GM18858 (cell line): ENCODE measurements around the gene RSPH1.

ENCODE experiments used
- ATAC-seq: cut with Tn5 transposase; IDR thresholded peaks from one replicate; pipeline ENCODE4 v1.9.1; 2021; ENCODE audit not compliant: unreplicated experiment

The RSPH1 gene

DNA sequence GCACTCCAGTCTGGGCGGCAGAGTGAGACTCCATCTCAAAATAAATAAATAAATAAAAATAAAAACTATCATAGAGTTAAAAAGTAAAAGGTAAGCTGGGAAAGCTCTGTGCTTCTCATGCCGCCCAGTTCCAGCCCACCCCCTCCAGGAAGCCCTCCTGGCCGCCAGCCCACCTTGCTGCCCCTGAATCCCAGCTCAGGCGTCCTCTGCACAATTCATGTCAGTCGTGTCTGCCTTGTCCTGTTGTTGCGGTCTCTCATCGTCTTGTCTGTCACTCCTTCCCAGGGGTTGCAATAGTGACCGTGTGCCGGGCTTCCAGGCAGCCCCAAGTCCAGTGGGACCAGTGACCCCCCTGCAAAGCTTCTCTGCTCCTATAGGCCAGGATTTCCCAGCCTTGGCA is 44.1 kb downstream of the RSPH1 start:
- no peak for ATAC-seq

DNA sequence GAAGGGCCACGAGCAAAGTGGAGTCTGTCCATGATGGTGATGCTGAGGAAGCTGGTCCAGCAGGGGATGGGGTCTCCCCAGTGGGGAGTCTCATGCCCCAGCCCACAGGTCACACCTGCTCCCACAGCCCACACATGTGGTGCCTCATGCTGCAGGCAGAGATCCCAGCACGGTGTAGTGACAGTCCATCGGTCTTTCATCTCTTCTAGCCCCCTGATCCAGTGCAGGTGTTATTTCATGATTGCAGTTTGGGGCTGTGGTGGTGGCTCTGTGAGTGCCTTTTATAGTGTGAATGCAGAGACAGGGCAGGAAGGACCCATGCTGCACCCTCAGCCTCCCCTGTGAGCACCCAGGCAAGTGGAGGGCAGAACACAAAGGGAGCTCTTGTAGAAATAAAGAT is 47.3 kb downstream of the RSPH1 start:
- ATAC-seq = no peak

DNA sequence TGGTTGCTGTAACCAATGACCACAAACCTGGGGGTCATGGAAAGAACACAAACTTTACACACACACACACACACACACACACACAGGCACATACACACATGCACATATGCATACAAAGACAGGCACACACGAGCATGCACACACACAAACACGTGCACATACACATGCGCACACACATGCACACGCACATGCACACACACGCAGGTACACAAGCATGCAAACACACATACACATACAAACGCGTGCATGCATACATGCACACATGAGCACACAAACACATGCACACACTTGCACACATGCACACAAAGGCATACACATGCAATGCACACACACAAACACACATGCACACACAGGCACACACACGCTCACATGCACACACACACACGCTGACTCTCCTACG is 48.3 kb downstream of the RSPH1 start:
- no peak for ATAC-seq

GRCh38 chr21:42447182-42447581 is 48.8 kb downstream of the RSPH1 start:
- ATAC-seq = no peak

GRCh38 chr21:42446531-42446930 is 49.5 kb downstream of the RSPH1 start:
- ATAC-seq = no peak

- no peak for ATAC-seq
These were observed 50.7 kb downstream of the RSPH1 start for GRCh38 chr21:42445311-42445710.

DNA sequence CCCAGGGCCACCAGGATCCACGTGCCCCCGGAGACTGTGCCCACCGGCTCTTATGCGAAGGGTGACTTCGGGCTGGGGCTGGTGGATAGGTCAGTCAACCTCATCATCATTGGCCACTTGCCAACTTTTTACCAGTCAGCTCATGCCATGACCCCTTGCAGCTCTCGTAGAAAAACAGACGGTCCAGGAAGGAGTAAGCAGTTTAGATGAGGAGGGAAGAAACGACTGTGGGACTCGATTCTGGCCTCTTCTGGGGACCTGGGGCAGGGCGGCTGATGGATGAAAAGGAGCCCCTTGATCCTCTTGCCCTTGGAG is 51.3 kb downstream of the RSPH1 start:
- no peak for ATAC-seq

DNA sequence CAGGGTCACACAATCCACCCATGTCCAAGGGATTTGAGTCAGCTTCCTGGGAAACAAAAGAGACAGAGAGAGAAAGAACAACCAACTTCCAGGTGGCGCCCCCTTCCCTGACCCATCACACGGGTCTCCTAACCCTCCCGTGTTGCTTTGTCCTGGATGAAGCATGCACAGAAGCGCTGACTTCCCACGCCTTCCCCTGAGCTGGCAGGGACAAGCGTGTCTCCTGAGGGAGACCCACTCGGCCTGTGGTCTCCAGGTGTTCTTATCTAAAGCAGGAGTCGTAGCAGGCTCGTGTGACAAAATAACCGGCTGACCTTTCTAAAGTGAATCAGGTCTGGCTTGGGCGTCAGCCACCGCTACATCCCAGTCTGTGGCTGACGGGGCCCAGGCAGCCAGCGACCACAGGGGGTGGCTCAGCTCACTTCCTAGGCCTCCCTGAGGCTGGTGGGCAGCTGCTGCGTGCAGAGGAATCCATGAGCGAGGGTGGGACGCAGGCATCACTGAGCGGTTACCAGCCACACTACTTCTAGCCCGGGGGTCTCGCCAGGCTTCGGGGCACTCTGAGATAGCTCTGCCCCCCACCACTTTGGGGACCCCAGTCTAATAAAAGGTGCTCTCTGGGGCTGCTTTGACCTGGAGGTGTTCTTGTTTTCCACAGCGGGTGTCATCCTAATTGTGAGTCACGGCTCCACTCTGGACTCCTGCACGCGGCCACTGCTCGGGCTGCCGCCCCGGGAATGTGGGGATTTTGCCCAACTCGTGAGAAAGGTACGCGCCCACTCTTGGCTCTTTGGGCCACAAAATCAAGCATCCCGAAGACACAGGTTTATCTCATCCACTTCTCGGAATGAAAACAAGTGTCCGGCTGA is 51.9 kb downstream of the RSPH1 start:
- ATAC-seq = no peak

GRCh38 chr21:42443181-42443785 is 52.7 kb downstream of the RSPH1 start:
- ATAC-seq = no peak

- no peak for ATAC-seq
These were observed 54.1 kb downstream of the RSPH1 start for GRCh38 chr21:42441963-42442362.

- ATAC-seq = peak; percentile 51
These were observed 55.7 kb downstream of the RSPH1 start for GRCh38 chr21:42440187-42440792.

- ATAC-seq = no peak
These were observed 56.5 kb downstream of the RSPH1 start for GRCh38 chr21:42439284-42440186.

- ATAC-seq = no peak
These were observed 57.5 kb downstream of the RSPH1 start for GRCh38 chr21:42438316-42439205.

DNA sequence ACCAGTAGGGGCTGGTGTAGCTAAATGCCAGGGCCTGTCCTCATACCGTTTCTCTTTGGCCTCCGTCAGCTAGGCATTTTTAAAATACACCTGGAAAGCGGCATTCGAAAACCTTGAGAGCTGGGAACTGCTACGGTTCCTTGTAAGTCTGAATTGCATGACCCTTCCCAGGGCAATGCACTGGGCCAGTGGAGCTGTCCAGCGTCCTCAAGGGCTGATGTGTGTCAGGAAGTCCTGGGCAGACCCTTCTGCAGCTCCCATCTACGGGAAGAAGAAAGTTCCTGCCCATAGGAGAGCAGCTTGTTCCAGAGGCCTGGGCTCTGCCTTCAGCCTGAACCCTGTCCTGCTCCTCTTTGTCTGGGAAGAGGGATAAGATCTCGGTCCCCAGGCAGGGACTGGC is 58.2 kb downstream of the RSPH1 start:
- ATAC-seq = no peak

GRCh38 chr21:42436914-42437313 is 59.1 kb downstream of the RSPH1 start:
- ATAC-seq = no peak

DNA sequence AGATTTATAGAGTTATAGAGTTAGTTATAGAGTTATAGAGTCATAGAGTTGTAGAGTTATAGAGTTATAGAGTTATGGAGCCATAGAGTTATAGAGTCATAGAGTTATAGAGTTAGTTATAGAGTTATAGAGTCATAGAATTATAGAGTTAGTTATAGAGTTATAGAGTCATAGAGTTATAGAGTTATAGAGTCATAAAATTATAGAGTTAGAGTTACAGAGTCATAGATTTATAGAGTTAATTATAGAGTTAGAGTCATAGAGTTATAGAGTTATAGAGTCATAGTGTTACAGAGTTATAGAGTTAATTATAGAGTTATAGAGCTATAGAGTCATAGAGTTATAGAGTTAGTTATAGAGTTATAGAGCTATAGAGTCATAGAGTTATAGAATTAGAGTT is 60.2 kb downstream of the RSPH1 start:
- ATAC-seq = no peak

- no peak for ATAC-seq
These were observed 60.6 kb downstream of the RSPH1 start for GRCh38 chr21:42435401-42435800.

DNA sequence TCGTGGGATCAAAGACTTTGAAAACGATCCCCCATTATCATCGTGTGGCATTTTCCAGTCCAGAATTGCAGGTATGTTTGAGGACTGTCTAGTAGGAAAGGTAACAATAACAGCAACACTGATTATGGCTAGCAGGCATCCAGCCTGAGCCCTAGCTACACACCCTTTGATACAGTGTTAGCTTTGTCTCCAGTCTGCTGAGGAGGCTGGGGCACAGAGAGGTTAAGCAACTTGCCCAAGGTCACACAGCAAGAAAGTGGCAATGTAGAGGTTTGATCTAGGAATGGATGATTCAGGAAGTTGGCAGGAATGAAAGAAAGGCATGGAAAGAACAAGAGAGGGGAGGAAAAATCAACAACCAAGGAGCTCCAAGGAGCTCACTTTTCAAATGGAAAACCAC is 61.1 kb downstream of the RSPH1 start:
- no peak for ATAC-seq

- ATAC-seq = no peak
These were observed 62.0 kb downstream of the RSPH1 start for GRCh38 chr21:42433946-42434551.

DNA sequence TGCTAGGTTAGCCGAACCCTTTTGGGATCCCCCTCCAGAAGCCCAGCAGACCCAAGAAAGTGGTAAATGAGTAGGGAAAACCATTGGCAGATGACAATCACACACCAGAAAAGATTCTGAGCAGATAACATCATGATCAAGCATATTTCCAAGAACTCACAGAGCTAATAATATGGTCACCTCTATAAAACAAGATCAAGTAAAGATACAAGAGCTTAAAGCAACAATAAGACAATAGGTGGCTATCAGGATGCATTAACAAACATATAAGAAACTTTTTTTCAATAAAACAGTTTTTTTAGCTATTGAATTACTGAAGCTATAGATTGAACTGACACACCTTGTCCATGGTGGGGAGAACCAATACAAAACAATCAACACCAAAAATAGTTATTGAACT is 63.3 kb downstream of the RSPH1 start:
- ATAC-seq = no peak
